Stimulated activated CD4-positive, alpha-beta T cell treated with anti-CD3 and anti-CD28 coated beads, Interleukin-1b, Interleukin-23, amount 100 ng/mL, for 4 hours (primary cell): ENCODE data around the gene ASPN.

ENCODE experiments used
- DNase-seq, 2 donors: peaks; one replicate each; pipeline ENCODE4 v3.0.0-alpha.2; 2020; ENCODE audit warnings: low read depth in 2 of 2

The ASPN gene

GRCh38 chr9:92476962-92477361 is 5.3 kb downstream of the ASPN start:
- DNase-seq = no peak

- no peak for DNase-seq
Observed at GRCh38 chr9:92474587-92474986, 7.7 kb downstream of the ASPN start.

- no peak for DNase-seq
Observed at GRCh38 chr9:92468206-92468605, 14.1 kb downstream of the ASPN start.

- no peak for DNase-seq
Observed at GRCh38 chr9:92467511-92467910, 14.8 kb downstream of the ASPN start.

- no peak for DNase-seq
Observed at GRCh38 chr9:92467041-92467440, 15.3 kb downstream of the ASPN start.

DNA sequence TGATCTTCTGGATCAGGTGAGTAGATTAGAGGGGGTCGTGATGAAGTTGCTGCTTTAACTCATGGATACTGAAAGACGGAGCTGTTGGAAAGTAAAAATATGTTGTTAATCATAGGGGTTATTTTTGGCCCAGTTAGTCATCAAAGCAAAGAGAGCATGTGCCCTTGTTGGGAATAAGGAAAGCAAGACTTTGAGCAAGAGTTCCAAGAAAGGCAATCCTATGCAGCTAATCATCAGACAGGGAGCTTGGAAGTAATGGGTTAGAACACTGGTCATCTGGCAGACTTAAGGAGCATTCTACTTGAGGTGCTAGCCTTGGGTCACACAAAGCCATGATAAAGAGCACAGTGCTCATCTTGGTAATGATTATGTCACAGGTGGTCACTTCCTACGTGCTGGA is 18.3 kb downstream of the ASPN start:
- DNase-seq = no peak

DNA sequence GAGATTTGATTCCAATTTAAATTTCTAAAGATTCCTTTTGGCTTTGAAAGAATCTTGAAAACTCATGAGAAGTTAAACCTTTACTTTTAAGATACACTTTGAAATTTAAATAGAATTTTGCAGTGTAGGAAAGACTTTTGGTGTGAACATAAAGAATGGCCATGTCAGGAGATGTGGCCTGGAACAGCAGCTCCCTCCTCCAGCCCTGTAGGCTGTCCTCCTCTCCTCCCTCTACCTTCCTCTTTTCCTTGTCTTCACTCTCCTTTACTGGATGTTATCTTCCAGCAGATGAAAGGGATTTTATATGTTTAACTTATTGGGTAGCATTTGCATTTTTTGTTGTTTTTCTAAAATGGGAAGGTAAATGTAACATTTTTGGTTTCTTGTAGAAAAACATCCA is 18.9 kb downstream of the ASPN start:
- DNase-seq = no peak

DNA sequence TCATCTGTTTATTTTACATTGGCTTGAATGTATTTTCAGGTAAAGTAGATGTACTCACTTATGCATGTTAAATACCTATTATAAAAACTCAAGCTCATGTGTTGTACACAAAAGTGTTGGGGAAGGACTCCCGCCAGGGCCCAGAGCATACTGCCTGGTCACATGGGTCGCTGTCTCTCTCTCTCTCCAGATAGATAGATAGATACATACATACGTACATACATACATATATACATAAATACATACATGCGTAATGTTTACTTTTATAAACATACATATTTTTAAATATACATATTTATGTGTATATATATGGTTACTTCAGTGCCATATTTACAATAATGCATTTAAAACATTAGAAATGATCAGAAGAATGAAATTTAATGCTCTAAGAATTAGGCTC is 24.7 kb downstream of the ASPN start:
- DNase-seq = no peak

DNA sequence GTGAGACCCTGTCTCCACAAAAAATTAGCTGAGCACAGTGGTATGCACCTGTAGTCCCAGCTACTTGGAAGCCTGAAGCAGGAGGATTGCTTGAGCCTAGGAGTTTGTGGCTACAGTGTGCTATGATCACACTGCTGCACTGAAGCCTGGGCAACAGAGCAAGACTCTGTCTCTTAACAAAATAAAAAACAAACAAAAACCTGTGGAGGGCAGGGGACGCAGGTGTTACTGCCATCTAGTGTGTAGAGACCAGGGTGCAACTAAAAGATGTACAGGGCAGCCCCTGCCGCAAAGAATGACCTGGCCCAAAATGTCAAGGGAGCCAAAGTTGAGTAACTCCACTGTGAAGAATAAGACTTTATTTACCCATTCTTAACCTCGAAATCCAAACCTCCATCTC is 27.1 kb downstream of the ASPN start:
- DNase-seq = no peak

DNA sequence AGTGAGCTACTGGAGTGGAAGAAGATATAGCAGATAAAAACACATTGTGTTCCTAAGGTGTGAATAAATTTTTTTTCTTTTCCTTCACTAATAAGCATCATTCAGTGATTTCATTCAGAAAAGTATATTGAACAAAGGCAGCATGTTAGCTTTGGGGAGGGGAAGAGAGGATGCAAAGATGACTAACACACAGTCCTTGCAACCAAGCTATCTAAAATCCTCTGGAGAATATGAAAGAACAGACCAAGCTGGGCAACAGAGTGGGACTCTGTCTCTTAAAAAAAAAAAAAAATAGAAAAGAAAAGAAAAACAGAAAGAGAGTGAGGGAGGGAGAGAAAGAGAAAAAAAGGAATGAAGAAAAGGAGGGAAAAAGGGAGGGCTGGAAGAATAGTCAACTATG is 35.8 kb downstream of the ASPN start:
- DNase-seq = no peak

DNA sequence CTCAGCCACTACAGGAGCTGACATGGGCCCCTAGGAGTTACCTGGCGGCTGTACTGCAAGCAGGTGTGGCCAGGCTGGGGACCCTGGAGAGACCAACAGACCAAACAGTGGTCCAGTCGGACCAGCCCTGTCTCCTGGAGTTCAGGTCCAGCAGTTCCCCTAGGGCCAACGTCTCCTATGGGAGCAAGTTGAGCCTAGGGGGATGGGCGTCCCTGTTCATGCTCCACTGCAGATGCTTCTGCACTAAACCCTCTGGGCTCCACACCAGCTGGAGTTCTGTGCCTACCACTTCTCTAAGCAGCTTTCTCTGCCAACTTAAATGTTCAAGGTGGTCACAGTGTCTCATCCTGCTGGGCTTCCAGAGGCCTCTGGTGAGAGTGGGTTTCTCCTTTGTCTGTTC is 37.5 kb downstream of the ASPN start:
- no peak for DNase-seq

DNA sequence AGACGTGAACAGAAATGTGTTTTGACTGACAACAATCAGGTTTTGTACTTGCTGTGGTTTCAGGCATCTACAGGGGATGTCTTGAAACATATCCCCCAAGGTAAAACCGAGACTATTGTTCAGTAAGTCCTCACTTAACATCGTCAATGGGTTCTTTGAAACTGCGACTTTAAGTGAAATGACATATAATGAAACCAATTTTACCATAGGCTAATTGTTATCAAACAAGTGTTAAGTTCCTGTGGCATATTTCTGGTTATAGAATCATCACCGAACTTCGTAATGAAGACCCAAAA is 41.6 kb downstream of the ASPN start:
- no peak for DNase-seq

DNA sequence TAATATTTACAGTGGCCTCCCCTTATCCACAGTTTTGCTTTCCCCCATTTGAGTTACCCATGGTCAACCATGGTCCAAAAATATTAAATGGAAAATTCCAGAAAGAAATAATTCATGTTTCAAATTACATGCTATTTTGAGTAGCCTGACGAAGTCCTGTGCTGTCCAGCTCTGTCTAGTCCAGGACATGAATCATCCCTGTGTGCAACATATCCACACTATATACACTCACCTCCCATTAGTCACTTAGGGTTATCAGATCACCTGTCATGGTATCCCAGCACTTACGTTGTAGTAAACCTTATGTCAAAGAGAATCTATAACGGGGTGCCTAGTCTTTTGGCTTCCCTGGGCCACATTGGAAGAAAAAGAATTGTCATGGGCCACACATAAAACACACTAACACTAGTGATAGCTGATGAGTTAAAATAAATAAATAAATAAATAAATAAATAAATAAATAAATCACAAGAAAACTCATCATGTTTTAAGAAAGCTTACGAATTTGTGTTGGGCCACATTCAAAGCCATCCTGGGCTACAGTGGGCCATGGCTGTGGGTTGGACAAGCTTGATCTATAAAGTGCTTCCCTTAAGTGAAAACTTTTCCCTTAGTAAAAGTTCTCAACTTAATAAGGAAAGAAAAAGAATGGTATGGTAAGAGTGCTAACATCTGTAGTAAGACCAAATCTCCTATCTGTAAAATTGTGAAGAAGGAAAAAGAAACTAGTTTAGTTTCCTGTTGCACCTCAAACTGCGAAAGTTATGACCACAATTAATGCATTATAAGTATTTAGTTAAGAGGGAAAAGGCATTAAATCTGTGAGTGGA is 42.2 kb downstream of the ASPN start:
- no peak for DNase-seq

- DNase-seq = no peak
Observed at GRCh38 chr9:92438900-92439526, 43.3 kb downstream of the ASPN start.

DNA sequence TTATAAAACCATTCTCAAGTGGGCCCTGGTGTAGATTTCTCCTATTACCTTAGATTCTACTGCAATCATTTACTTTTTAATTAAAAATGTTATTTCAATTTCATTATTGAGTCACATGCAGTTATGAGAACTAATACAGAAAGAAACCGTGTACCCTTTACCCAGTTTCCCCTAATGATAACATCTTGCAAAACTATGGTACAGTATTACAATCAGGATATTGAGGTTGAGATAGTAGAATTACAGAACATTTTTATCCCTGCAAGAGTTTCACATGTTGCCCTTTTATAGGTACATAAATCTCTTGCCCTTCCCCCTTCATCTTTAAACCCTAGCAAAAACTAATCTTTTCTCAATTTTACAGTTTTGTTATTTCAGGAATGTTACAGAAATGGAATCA is 47.0 kb downstream of the ASPN start:
- no peak for DNase-seq

DNA sequence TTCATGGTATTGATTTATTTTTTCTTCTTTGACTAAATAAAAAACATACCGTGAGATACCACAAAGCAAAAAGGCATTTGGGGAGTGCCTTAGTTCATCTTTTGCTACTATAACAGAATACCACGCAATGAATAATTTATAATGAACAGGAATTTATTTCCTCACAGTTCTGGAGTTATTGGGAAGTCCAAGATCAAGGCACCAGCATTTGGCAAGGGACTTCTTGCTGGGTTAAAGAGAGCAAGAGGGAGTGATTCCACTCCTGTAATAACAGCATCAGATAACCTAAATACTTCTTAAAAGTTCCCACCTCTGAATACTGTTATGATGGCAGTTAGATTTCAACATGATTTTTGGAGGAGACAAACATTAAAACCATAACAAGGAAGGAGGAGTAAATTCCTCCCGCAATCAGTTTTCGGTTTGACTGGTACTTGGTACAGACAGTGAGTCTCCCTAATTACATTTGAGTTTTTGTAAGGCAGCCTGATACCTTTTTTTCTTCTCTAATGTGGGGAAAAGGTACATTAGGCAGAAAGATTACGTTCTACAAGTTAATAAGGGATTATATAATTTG is 49.2 kb downstream of the ASPN start:
- DNase-seq = no peak

DNA sequence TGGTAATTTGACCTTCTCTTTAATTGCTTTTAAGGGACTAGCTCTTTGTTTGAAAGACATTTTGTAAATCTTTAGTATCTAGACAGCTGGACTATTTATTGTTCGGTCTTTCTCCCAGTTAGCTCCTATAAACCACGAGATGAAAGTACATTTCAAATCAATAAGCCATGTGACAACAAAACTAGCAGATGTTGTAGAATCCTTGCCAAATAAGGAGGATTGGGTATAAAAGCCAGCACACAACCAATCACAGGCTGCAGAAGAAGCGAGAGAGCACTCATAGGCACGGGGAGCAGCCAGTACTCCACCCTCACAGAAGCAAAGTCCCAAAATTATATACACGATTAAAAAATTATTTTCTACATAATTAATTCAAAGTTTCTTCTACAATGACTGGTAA is 50.0 kb downstream of the ASPN start:
- DNase-seq = no peak

DNA sequence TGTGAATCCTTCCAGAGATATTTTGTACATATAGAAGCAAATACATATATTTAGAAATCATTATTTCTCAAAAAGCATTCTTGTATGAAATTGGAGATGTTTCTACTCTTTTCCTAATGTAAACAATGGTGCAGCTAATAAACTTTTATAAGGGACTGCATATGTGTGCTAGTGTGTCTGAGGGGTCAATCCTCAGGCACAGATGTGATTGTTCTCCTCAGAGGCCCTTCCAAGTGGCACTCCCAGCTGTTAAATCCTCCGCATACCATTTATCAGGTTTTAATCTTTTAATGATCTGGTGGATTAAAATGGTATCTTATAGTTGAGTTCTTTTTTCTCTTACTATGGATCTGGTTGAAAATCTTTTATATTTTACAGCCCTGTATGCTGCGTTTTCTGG is 52.5 kb downstream of the ASPN start:
- no peak for DNase-seq

GRCh38 chr9:92426501-92427145 is 55.7 kb downstream of the ASPN start:
- no peak for DNase-seq

GRCh38 chr9:92425474-92425873 is 56.8 kb downstream of the ASPN start:
- no peak for DNase-seq

GRCh38 chr9:92424340-92424739 is 58.0 kb downstream of the ASPN start, which contains the start of gene OMD:
OMD (minus strand) TSS chr9:92424471; CDS start chr9:92417558, 6,913 bp downstream.
- DNase-seq = no peak

GRCh38 chr9:92423612-92424011 is 58.7 kb downstream of the ASPN start:
- DNase-seq = no peak
